DOHH2 (cell line): Measurements from ENCODE around the gene F2RL3.

Experiments
- CTCF ChIP-seq: fragments of 200-600 bp; sonication (generic); IDR thresholded peaks from one replicate; pipeline ENCODE4 v1.5.1; 2014; ENCODE audit warnings: antibody characterized with exemption, mild to moderate bottlenecking, low read depth, low read length; ENCODE audit not compliant: poor library complexity, severe bottlenecking
- EZH2phosphoT487 ChIP-seq: fragments of 200-600 bp; sonication (generic); IDR thresholded peaks from 2 replicates; pipeline ENCODE4 v1.6.1; 2017; ENCODE audit warnings: borderline replicate concordance, mild to moderate bottlenecking, antibody characterized with exemption, low read length, moderate library complexity, mixed read lengths

DNA sequence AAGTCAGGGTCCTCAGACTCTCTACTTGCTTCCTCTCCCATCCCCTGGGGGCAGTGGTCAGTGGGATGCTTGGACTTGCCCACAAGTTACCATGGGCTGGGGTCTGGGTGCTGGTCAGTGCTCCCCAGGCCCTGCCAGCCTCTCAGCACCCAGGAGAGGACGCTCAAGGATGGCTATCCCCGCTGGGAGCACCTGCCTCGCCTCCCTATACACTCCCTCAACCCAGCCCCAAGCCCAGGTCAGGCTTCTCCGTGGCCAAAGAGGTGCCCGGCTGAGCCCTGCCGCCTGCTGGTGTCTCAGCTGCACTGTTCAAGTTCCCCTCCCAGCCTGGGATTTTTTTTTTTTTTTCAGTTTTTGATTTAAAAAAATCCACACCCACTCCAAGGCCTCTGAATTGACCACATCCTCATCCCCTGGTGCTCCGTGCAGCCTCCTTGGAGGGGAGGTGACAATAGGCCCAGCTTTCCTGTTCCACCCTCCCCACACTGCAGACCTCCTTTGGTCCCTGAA is 10.8 kb downstream of the F2RL3 start:
- TF ChIP-seq CTCF = peak; percentile 70
- no peak for TF ChIP-seq EZH2phosphoT487
